Kidney epithelial cell (primary cell): ENCODE measurements around the gene RABGGTB. TPM values are rescaled to one million over a fixed set of nuclear protein-coding genes. Genes with fewer than 3 reads are reported as not detected.
"Not testable (repeated sequence)": the region's sequence is repeated elsewhere in the genome, so short reads cannot be mapped to it uniquely, and the experiment has no call there.

ENCODE experiments used
- DNase-seq: peaks from one replicate; pipeline ENCODE4 v3.0.0-alpha.2; 2010; ENCODE audit warnings: low read depth
- H3K27me3 ChIP-seq: 2 replicates; pipeline ENCODE4 v1.6.0; 2011; ENCODE audit warnings: low read length; ENCODE audit not compliant: control insufficient read depth, insufficient read depth
- H3K36me3 ChIP-seq: 2 replicates; pipeline ENCODE4 v1.5.1; 2011; ENCODE audit warnings: low read length; ENCODE audit not compliant: control insufficient read depth, insufficient read depth
- H3K4me3 ChIP-seq: 2 replicates; pipeline ENCODE4 v1.5.1; 2011; ENCODE audit warnings: low read depth, mild to moderate bottlenecking, control low read depth, low read length
- CTCF ChIP-seq: IDR thresholded peaks from 2 replicates; pipeline ENCODE4 v1.5.1; 2011; ENCODE audit warnings: mild to moderate bottlenecking, moderate library complexity, low read length, control low read depth, inconsistent platforms; ENCODE audit not compliant: insufficient read depth, poor library complexity, severe bottlenecking
- total RNA-seq: library from RNA; depleted of rRNA; stranded (reverse); fragments of >200 nt; gene quantifications from 2 replicates; pipeline ENCODE4 v1.2.3, GENCODE V29; 2015

Gene RABGGTB
- total RNA-seq, 1 donor from 2014 or later = 77.1 TPM

DNA sequence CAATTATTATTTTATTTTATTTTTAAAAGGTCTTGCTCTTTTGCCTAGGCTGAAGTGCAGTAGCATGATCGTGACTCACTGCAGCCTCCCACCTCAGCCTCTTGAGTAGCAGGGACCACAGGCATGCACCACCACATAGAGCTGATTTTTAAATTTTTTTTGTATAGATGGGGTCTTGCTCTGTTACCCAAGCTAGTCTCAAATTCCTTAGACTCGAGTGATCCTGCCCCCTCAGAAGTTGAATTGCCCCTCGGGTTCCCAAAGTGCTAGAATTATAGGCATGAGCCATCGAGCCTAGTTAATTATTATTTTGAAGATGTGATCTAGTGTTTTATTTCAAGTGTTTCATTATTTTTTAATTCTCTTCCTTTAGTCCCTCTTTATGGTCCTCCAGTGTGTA, 22.9 kb downstream of the RABGGTB start:
- no peak for DNase-seq
- Histone ChIP-seq H3K27me3 (no peaks in the 10 kb centered on the region), H3K4me3 (no peak overlapping the region), H3K36me3 (no peaks in the 10 kb centered on the region)
- TF ChIP-seq CTCF = no peak

GRCh38 chr1:75810113-75810512, 24.1 kb downstream of the RABGGTB start:
- DNase-seq, H3K36me3 ChIP-seq, H3K4me3 ChIP-seq, H3K27me3 ChIP-seq: not testable (repeated sequence)

DNA sequence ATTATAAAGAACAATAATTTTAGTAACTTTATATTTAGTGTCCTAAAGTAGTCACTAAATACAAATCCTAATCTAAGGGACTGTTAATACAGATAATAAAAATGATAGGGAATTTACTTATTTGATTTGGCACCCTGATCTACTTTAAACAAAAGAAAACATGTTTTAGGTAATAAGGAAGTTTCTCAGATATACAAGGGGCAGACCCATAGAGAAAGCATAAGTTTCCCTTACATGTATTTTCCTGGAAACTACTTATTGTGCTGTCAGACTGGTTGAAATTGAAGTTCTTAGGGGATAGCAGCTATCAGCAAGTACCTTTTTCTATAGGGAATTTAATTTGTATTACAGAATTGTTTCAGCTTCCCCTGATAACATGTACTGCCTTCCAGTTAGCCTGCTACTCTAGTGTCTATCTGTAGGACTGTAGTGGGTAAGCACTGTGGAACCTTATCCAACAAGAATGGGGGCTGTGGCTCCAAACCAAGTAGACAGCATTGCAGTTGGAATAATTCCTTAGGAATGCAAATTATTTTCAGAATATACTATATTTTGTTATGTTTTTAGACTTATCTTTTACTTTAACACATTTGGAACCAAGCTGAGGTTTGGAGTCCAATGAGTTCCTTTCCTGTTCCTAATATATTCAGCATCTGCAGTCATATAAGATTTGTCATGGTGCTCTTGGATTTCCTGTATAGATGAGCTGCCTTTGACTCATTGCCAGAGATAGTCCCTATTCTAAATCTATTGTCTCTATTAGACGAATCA, 25.3 kb downstream of the RABGGTB start:
- Histone ChIP-seq H3K4me3 (no peak overlapping the region), H3K27me3 (no peaks in the 10 kb centered on the region), H3K36me3 (no peaks in the 10 kb centered on the region)
- no peak for DNase-seq
- no peak for TF ChIP-seq CTCF

GRCh38 chr1:75812065-75812464, 26.0 kb downstream of the RABGGTB start:
- Histone ChIP-seq H3K36me3 (no peaks in the 10 kb centered on the region), H3K27me3 (no peaks in the 10 kb centered on the region), H3K4me3 (no peak overlapping the region)
- no peak for TF ChIP-seq CTCF
- no peak for DNase-seq

DNA sequence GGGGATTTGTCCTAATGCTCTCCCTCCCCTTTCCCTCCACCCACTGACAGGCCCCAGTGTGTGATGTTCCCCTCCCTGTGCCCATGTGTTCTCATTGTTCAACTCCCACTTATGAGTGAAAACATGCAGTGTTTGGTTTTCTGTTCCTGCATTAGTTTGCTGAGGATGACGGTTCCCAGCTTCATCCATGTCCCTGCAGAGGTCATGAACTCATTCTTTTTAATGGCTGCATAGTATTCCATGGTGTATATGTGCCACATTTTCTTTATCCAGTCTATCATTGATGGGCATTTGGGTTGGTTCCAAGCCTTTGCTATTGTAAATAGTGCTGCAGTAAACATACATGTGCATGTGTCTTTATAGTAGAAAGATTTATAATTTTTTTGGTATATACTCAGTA, 37.5 kb downstream of the RABGGTB start:
- not testable (repeated sequence) for H3K36me3 ChIP-seq, DNase-seq, H3K4me3 ChIP-seq, H3K27me3 ChIP-seq

- Histone ChIP-seq H3K27me3 (no peaks in the 10 kb centered on the region), H3K4me3 (no peak overlapping the region), H3K36me3 (no peaks in the 10 kb centered on the region)
- no peak for TF ChIP-seq CTCF
- no peak for DNase-seq
Measured at GRCh38 chr1:75836528-75837100, 50.6 kb downstream of the RABGGTB start.

DNA sequence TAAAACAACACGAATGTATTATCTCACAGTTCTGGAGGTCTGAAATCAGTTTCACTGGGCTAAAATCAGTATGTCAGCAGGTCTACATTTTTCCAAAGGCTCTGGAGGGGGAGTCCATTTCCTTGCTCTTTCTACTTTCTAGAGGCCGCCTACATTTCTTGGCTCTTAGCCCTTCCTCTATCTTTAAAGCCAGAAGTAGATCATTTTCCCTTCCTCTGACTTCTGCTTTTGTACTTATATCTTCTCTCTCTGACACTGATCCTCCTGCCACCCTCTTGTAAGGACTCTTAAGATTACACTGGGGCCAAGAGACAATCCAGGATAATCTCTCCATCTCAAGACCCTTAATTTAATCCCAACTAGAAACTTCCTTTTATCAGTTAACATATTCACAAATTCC, 52.0 kb downstream of the RABGGTB start:
- H3K4me3 ChIP-seq = no peak overlapping the region
- no peaks in the 10 kb centered on the region for H3K36me3 ChIP-seq
- no peaks in the 10 kb centered on the region for H3K27me3 ChIP-seq
- TF ChIP-seq CTCF = no peak
- DNase-seq = no peak
